PFSK-1 (cell line): ENCODE results near the gene GKN2.

Source experiments
- FOXP2 ChIP-seq: optimal IDR thresholded peaks from 2 replicates; pipeline ENCODE3; 2011; ENCODE audit warnings: borderline replicate concordance, control low read depth, inconsistent platforms; ENCODE audit not compliant: insufficient read depth; ENCODE audit errors: extremely low read length, extremely low read depth
- POLR2AphosphoS5 ChIP-seq: IDR thresholded peaks from 2 replicates; pipeline ENCODE4 v1.6.1; 2012; ENCODE audit warnings: low read depth, mild to moderate bottlenecking, control low read depth, low read length, moderate library complexity
- SIN3A ChIP-seq: IDR thresholded peaks from 2 replicates; pipeline ENCODE4 v1.6.1; 2012; ENCODE audit warnings: mild to moderate bottlenecking, low read length, moderate library complexity, borderline replicate concordance; ENCODE audit not compliant: insufficient read depth
- TAF1 ChIP-seq: IDR thresholded peaks from 2 replicates; pipeline ENCODE4 v1.6.1; 2012; ENCODE audit warnings: low read length, control low read depth, borderline replicate concordance; ENCODE audit not compliant: insufficient read depth
- TF ChIP-seq, protein P1 (sequence below), 2 experiments: IDR thresholded peaks; 2 replicates each; pipeline versions ENCODE4 v1.6.1 to v1.8.0; 2011 to 2012; ENCODE audit warnings: low read depth in 2 of 2, low read length in 2 of 2, control low read depth in 1 of 2, inconsistent platforms in 1 of 2, mild to moderate bottlenecking in 1 of 2, moderate library complexity in 1 of 2; ENCODE audit not compliant: insufficient read depth in 1 of 2

GKN2 gene

DNA sequence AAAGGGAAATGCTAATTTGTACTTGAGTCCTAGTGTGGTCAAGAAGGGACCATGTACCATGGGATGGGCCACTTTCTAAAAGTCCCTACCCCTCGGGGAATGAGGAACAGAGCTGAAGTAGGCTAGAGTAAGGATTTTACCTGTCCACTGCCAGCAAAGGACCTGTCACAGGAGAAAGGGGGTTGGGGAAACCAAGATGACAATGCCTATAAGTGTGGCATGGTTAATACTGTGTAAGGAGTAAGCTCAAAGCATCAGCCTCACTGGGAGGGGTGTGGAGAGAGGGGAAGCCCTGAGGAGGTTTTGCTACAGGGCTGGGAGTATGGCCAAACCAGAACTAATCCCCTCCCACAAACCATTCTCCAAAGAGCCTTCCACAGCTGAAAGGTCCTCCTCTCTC, 15.8 kb downstream of the GKN2 start:
- TF ChIP-seq POLR2AphosphoS5, result no peak
- TF ChIP-seq FOXP2, result no peak
- no peak for TF ChIP-seq SIN3A
- TF ChIP-seq, protein P1, sequence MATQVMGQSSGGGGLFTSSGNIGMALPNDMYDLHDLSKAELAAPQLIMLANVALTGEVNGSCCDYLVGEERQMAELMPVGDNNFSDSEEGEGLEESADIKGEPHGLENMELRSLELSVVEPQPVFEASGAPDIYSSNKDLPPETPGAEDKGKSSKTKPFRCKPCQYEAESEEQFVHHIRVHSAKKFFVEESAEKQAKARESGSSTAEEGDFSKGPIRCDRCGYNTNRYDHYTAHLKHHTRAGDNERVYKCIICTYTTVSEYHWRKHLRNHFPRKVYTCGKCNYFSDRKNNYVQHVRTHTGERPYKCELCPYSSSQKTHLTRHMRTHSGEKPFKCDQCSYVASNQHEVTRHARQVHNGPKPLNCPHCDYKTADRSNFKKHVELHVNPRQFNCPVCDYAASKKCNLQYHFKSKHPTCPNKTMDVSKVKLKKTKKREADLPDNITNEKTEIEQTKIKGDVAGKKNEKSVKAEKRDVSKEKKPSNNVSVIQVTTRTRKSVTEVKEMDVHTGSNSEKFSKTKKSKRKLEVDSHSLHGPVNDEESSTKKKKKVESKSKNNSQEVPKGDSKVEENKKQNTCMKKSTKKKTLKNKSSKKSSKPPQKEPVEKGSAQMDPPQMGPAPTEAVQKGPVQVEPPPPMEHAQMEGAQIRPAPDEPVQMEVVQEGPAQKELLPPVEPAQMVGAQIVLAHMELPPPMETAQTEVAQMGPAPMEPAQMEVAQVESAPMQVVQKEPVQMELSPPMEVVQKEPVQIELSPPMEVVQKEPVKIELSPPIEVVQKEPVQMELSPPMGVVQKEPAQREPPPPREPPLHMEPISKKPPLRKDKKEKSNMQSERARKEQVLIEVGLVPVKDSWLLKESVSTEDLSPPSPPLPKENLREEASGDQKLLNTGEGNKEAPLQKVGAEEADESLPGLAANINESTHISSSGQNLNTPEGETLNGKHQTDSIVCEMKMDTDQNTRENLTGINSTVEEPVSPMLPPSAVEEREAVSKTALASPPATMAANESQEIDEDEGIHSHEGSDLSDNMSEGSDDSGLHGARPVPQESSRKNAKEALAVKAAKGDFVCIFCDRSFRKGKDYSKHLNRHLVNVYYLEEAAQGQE (IDR thresholded peaks at IDR 0.05; ENCODE audit: insufficient read depth in 1 of 2, low read depth in 2 of 2, low read length in 2 of 2), result no peak
- no peak for TF ChIP-seq TAF1

DNA sequence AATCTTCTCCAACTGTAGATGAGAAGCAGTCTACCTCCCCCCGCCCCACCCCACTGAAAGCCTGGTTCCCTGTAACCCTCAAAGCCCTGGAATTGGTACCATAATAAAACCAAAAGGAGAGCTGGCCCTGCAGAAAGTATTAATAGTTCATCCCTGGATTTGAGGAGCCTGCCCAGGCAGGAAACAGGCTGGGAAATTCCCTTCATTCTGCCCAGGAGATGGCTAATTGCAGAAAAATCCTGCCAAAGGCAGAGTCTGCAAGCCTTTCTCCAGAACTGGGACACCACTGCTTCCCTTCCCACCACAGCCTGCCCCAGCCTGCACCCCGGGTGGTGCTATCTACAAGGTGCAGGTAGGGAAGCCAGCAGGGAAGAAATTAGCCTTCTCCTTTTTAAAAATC, 16.3 kb downstream of the GKN2 start:
- TF ChIP-seq, protein P1 (IDR thresholded peaks at IDR 0.05; ENCODE audit: insufficient read depth in 1 of 2, low read depth in 2 of 2, low read length in 2 of 2), result no peak
- no peak for TF ChIP-seq POLR2AphosphoS5
- no peak for TF ChIP-seq SIN3A
- no peak for TF ChIP-seq FOXP2
- TF ChIP-seq TAF1, result no peak

DNA sequence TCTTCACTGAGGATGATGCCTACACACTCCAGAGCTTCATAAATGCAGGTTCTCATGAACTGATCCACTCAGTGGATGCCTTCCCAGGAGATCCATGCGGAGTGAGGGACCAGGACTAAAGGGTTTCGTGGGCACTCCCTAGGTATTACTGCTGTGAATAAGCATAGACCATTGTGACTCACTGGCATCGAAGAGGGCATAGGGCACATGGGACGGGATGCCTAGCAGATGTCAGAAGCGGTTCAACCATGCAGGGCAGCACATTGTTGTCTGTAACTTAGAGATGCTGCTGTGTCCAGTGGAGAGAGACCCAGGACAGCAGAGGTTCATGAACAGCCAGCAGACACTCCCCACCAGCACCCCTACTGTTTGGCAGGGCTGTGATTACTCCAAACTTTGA, 17.2 kb downstream of the GKN2 start:
- TF ChIP-seq FOXP2, result no peak
- TF ChIP-seq, protein P1 (IDR thresholded peaks at IDR 0.05; ENCODE audit: insufficient read depth in 1 of 2, low read depth in 2 of 2, low read length in 2 of 2), result no peak
- no peak for TF ChIP-seq TAF1
- no peak for TF ChIP-seq SIN3A
- TF ChIP-seq POLR2AphosphoS5, result no peak

DNA sequence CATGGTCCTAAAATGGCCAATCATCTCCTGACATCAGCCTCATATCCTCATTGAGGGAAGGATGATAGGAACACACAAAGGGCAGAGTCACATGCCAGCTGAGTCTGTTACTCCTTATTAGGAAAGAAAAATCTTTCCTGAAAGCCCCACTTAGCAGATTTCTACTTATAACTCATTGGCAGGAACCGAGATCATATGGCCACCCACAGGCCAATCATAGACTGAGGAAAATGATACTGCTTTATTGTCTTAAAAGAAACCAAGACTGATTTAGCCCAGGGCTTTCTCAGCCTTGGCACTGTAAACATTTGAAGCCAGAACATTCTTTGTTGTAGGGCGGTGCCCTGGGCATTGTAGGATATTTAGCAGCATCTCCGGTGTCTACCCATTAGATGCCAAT, 18.7 kb downstream of the GKN2 start:
- TF ChIP-seq TAF1, result no peak
- no peak for TF ChIP-seq SIN3A
- TF ChIP-seq POLR2AphosphoS5, result no peak
- TF ChIP-seq FOXP2, result no peak
- TF ChIP-seq, protein P1 (IDR thresholded peaks at IDR 0.05; ENCODE audit: insufficient read depth in 1 of 2, low read depth in 2 of 2, low read length in 2 of 2), result no peak

DNA sequence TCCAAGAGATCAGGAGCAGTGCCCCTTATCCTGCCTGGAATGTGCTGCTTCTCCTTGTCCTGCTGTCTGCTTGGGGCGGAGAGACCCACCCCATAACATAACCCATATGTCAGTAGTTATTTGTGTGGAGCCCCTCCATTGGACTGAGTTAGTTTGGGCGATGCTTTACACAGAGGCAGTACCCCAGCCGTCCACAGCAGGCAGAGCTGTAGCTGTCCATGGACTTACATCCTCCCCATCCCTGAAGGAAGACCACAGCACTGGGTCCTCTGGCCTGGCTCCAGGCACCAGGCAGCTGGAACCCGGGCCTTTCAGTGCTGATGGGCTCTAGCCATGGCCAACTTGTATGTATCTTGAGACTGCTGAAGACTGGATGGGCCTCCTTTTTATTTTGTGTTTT, 20.3 kb downstream of the GKN2 start:
- TF ChIP-seq POLR2AphosphoS5 (no peak), FOXP2 (no peak), TAF1 (no peak), SIN3A (no peak)
- TF ChIP-seq, protein P1 (IDR thresholded peaks at IDR 0.05; ENCODE audit: insufficient read depth in 1 of 2, low read depth in 2 of 2, low read length in 2 of 2), result no peak
